Progenitor cell of endocrine pancreas (in vitro differentiated cells): Measurements from ENCODE around the gene DNAJB12. TPM values are rescaled to one million over a fixed set of nuclear protein-coding genes. Genes with fewer than 3 reads are reported as not detected.
A peak's percentile ranks its signal among the peaks of the same experiment; 100 is the strongest.

Source experiments
- DNase-seq: peaks from one replicate; pipeline ENCODE4 v3.0.0; 2021; ENCODE audit warnings: low spot score; ENCODE audit not compliant: unreplicated experiment
- H3K27ac Mint-ChIP-seq: 2 replicates; pipeline ENCODE4 v1.8.0; 2021; ENCODE audit warnings: mild to moderate bottlenecking, moderate library complexity, mixed read lengths
- H3K27me3 Mint-ChIP-seq: 2 replicates; pipeline ENCODE4 v1.8.0; 2021; ENCODE audit warnings: mixed read lengths
- H3K36me3 Mint-ChIP-seq: 2 replicates; pipeline ENCODE4 v1.8.0; 2022; ENCODE audit warnings: mixed read lengths; ENCODE audit not compliant: insufficient read depth
- H3K4me1 Mint-ChIP-seq: 2 replicates; pipeline ENCODE4 v1.8.0; 2021; ENCODE audit warnings: low read depth, mixed read lengths
- H3K4me3 Mint-ChIP-seq: 2 replicates; pipeline ENCODE4 v1.8.0; 2021; ENCODE audit warnings: low read depth, mild to moderate bottlenecking, moderate library complexity, mixed read lengths
- H3K9me3 Mint-ChIP-seq: 2 replicates; pipeline ENCODE4 v1.8.0; 2021; ENCODE audit warnings: low read depth, mixed read lengths
- total RNA-seq: library from RNA; stranded (reverse); gene quantifications from 2 replicates; pipeline ENCODE4 v1.2.1, GENCODE V29; 2021
- TF ChIP-seq, protein P1 (sequence below): fragments of 200-600 bp; sonication (generic); IDR thresholded peaks from one replicate; pipeline ENCODE4 v1.5.0; 2021; ENCODE audit warnings: antibody characterized with exemption, mild to moderate bottlenecking; ENCODE audit not compliant: unreplicated experiment

The DNAJB12 gene
- total RNA-seq, 1 donor from 2014 or later: 34.7 TPM

- no peak for DNase-seq
- H3K36me3 Mint-ChIP-seq: peaks cover 18% of the 10 kb centered on the region
- no peak overlapping the region for H3K4me3 Mint-ChIP-seq
- H3K4me1 Mint-ChIP-seq: peaks cover 19% of the 10 kb centered on the region
- TF ChIP-seq, protein P1, sequence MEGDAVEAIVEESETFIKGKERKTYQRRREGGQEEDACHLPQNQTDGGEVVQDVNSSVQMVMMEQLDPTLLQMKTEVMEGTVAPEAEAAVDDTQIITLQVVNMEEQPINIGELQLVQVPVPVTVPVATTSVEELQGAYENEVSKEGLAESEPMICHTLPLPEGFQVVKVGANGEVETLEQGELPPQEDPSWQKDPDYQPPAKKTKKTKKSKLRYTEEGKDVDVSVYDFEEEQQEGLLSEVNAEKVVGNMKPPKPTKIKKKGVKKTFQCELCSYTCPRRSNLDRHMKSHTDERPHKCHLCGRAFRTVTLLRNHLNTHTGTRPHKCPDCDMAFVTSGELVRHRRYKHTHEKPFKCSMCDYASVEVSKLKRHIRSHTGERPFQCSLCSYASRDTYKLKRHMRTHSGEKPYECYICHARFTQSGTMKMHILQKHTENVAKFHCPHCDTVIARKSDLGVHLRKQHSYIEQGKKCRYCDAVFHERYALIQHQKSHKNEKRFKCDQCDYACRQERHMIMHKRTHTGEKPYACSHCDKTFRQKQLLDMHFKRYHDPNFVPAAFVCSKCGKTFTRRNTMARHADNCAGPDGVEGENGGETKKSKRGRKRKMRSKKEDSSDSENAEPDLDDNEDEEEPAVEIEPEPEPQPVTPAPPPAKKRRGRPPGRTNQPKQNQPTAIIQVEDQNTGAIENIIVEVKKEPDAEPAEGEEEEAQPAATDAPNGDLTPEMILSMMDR: no peak
- H3K27ac Mint-ChIP-seq: no peak overlapping the region
- no peaks in the 10 kb centered on the region for H3K9me3 Mint-ChIP-seq
- H3K27me3 Mint-ChIP-seq: no peaks in the 10 kb centered on the region
Measured at GRCh38 chr10:72333112-72334015, 21.4 kb downstream of the DNAJB12 start.

- Mint-ChIP-seq H3K9me3 (no peaks in the 10 kb centered on the region), H3K36me3 (peaks cover 15% of the 10 kb centered on the region), H3K27me3 (no peaks in the 10 kb centered on the region), H3K4me1 (peaks cover 19% of the 10 kb centered on the region), H3K27ac (peak overlapping the region; percentile 37), H3K4me3 (no peak overlapping the region)
- TF ChIP-seq, protein P1: no peak
- DNase-seq: no peak
Measured at GRCh38 chr10:72332423-72333111, 22.2 kb downstream of the DNAJB12 start.

- Mint-ChIP-seq H3K4me1 (peaks cover 19% of the 10 kb centered on the region), H3K9me3 (no peaks in the 10 kb centered on the region), H3K4me3 (peak overlapping the region; percentile 21), H3K27ac (peak overlapping the region; percentile 84), H3K36me3 (peaks cover 11% of the 10 kb centered on the region), H3K27me3 (no peaks in the 10 kb centered on the region)
- peak; percentile 47 for DNase-seq
- TF ChIP-seq, protein P1: peak; percentile 21
Measured at GRCh38 chr10:72331575-72332422, 22.9 kb downstream of the DNAJB12 start.

- TF ChIP-seq, protein P1: no peak
- H3K4me3 Mint-ChIP-seq: no peak overlapping the region
- no peaks in the 10 kb centered on the region for H3K9me3 Mint-ChIP-seq
- H3K27ac Mint-ChIP-seq: peak overlapping the region; percentile 24
- H3K27me3 Mint-ChIP-seq: no peaks in the 10 kb centered on the region
- no peak for DNase-seq
- peaks cover 21% of the 10 kb centered on the region for H3K4me1 Mint-ChIP-seq
- peaks cover 9% of the 10 kb centered on the region for H3K36me3 Mint-ChIP-seq
Measured at GRCh38 chr10:72330069-72330426, 24.7 kb downstream of the DNAJB12 start.
